NCI-H1417 (cell line): ENCODE measurements around the gene CRABP2.
A peak's percentile ranks its signal among the peaks of the same experiment; 100 is the strongest.

ENCODE experiments used
- DNase-seq, 3 experiments: peaks; one replicate each; lab custom pipeline; 2025; lab: John Stamatoyannopoulos, UW

CRABP2 gene

DNA sequence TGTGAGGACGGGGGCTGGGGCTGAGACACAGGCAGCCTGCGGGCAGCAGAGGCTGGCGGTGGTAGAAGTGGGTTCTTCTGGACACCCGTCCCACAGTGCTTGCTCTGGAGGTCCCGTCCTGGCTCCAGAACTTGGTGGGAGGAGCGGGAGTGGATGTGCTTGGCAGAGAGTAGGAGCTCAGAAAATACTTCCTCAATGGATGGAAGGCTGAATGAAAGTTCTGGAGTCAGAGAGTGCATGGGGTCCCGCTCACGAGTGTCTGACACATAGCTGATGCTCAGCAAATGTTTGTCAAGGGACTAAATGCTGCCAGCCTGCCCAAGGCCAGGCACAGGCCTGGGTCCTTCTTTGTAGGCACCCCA lies 14.7 kb downstream of the CRABP2 start:
- DNase-seq = no peak

- peak in 2 of 3 experiments; percentile 68 to 72 for DNase-seq
Measured at GRCh38 chr1:156689953-156690674, 15.3 kb downstream of the CRABP2 start.

- DNase-seq = peak; percentile 82 to 95 (median 91)
Measured at GRCh38 chr1:156689035-156689952, 16.1 kb downstream of the CRABP2 start.

GRCh38 chr1:156684227-156684782 lies 21.1 kb downstream of the CRABP2 start:
- no peak for DNase-seq

- DNase-seq = no peak
Measured at GRCh38 chr1:156682166-156682890, 23.1 kb downstream of the CRABP2 start.

DNA sequence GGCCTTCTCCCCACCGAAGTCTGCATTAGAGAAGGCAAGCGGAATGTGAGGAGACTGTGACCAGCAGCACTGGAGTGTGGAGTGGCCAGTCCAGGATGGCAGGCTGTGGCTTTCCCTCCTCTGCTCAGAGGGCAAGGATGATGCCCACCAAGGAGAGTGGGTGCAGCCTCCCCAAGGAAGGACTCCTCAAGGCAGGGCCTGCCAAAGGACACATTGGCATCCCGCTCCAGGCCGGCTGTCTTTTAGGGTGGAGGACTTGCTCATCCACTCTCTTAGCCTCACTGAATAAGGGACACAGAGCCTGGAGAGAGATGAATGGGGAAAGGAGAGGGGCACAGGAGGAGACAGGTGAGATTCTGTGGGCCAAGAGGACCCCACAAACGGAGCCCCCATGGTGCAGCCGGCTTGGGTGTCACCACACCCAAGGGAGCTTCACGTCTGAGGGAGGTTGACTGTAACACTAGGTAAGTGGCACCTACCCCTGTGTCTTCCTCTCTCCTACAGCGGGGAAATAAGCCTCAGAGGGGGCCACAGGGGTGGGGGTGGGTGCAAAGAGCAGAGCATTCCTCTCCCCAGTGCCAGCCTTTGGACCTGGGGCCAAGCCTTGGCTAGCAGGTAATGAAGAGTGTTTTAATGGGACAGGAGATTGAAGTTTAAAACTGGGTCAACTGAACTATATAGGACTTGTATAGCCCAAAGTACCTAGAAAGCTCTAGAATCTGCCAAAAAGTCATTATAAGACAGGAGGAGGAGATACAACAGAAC lies 24.0 kb downstream of the CRABP2 start:
- DNase-seq = no peak

DNA sequence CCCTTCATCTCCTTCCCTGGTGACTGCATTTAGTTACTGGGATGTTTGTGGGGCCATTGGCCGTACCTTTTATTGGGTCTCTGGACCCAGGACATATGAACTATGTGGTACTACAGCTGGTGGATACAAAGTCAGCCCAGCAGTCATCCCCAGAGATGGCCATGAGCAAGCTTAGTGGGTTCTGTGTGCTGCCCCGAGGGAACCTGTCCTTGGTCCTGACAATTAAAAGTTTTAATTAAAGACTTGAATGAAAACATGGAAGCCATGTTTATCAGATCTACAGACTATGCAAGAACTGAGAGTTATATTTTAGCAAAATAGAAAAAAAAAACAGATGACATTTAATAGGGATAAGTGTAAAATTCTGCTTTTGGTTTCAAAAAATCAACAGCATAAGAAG lies 25.3 kb downstream of the CRABP2 start:
- no peak for DNase-seq

GRCh38 chr1:156677616-156678596 lies 27.5 kb downstream of the CRABP2 start:
- DNase-seq = peak; percentile 64 to 82 (median 77)

DNA sequence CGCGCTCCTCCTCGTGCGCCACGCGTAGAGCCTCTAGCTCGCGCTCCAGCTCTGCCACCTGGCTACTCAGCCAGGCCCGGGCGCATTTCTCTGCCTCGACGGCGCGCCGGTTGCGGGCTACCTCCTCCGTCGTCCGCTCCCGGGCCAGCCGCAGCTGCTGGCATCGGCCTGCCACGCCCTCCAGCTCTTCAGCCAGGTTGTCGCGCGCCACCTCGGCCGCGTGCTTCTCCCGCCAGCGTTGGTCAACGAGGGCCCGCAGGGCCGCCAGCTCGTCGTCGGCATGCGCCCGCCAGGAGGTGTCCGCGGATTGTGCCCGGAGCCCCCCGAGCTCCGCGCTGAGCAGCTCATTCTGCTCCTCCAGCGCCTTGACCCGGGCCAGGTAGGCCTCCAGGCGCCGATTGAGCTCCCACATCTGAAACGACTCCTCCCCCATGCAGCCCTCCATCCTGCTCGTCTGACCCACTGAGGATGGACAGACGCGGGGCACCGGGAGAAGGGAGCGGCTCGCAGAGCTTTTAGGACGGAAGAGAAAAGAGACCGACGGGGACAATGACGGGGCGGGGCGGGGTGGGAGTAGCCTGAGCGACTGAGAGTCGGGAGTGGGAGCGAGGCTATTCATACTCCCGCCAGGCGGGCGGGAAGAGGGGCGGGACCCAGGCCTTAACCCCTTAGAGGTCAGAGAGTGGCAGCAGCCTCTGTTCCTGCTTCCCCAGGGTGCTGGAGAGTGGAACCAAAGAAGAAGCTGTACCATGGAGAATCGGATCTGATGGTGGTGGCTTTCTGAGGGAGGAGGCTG lies 28.4 kb downstream of the CRABP2 start, which contains the start of gene NES:
NES (minus strand) TSS at position 588 of the 796 bp plus-strand sequence; CDS start at position 445, 143 bp downstream.
- DNase-seq = peak; percentile 65 to 81 (median 76)

DNA sequence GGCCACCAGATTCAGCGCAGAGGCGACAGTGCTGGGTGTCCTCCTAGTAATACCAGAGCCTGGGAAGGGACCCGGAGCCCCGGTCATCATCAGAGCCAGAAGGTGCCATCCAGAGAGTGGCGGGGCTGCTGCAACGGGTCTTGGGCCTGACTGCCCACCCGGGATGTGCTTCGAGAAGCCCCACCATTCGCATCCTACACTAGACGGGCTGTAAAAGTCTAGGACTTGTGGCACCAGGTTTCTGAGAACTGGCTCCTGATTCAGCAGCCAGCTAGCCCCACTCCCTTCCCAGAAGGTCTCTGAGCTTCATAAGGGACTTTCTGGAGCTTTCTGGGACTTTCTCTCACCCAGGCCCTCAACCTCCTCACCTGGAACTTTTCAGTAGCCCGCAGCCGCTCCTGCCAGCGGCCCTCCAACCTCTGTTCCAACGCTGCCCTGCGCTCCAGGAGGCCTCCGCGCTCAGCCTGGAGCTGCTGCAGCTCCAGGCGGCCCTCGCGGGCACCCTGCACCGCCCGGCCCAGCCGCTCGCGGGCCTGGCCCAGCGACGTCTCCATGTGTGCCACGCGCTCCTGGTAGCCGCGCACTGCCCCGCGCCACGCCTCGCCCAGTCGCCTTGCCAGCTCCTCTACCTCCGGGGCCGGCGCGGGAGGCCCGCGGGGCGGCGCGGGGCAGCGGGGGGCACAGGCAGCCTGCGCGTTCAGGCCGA lies 29.1 kb downstream of the CRABP2 start:
- no peak for DNase-seq

DNA sequence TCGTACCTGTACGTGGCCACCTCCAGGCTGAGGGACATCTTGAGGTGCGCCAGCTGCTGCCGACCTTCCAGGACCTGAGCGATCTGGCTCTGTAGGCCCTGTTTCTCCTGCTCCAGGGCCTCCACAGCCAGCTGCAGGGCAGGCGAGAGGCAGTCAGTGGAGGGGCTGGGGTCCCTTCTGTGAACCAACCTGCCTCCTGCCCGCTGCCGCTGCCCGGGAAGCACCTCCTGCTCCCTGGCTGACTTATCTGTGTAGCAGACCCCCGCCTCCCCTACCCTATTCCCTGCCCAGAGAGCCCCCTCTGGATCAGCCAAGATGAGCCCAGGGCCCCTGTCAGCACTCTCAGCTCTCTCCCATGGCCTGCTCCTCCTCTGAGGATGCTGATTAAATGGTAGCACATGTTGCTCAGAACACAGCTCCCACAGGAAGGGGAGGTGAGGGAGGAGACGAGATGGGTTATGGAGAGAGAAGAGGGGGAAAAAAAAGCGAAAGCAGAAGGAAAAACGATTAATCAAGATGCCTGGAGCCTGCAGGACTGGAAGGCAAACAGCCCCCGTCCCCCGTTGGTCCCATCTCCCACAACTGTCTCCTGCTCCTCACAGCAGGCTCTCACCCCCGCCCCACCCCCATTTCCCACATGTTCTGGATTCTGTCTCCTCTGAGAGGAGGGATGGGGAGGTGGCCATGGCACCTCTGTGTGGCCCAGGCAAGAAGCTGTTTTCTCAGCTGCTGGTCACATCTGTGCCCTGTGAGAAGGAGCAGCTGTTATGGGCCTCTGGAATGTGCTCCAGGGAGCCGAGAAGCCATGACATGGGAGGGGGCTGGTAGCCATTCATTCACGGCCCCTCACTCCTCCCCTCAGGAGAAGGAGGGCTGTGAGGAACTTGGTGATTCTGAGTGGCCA lies 29.9 kb downstream of the CRABP2 start:
- DNase-seq = peak in 2 of 3 experiments; percentile 28 to 55

DNA sequence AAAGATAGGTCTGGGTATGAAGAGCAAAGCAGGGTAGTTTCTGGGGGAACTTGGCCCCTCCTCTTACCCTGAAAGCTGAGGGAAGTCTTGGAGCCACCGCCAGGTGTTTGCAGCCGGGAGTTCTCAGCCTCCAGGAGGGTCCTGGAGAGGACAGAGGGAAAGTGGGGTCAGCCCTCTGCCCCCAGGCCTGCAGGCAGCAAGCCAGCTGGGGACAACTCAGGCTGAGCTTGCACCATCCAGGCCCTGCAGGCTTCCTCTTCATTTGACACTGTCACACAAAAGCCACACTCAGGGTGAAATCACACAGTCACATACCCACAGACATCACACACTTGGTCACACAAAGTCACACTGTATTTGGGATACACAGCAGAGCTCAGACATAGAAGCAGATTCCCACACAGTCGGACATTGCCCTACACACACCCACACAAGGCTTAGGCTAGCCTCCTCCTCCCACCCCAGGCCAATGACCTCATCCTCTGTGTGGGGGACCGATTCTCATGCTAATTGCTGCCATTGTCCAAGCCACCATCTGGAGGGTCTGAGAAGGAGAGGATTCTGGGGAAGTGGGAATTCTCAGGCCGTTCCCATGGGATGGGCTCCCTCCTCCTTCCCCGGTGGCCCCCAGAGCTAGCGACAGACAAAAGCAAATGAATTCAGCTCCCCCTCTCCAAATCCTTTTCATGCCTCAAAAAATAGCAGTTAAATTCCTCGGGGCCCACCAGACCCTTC lies 31.8 kb downstream of the CRABP2 start:
- no peak for DNase-seq

DNA sequence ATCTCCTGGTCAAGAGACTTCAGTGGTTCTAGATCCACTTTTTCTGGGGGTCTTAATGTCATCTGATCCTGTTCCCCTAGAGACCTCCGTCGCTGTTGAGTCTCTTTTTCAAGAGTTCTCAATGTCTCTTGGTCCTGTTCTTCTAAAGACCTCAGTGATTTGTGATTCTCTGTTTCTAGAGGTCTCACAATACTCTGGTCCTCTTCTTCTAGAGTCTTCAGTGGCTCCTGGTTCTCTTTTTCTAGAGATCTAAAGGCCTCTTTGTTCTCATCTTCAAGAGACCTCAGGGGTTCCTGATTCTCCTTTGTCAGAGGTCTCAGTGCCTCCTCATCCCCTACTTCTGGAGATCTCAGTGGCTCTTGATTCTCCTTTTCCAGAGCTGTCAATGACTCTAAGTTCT lies 33.6 kb downstream of the CRABP2 start:
- no peak for DNase-seq

DNA sequence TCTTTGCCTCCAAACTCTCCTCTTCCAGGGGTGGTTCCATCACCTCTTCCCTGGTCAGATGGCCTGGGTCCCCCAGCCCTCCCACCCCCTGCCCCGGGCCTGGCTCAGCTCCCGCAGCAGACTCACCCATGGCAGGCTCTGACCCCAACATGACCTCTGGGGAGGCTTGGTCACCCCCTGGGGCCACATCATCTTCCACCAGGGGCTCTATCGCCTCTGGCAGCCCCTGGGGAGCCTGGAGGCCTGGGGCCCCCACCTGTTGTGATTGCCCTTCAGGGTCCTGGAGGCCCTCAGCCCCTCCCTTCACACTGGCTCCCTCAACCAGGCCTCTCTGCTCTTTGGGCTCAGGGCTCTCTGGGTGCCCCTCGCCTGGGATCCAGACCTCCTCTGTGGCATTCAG lies 34.6 kb downstream of the CRABP2 start:
- DNase-seq = no peak

GRCh38 chr1:156670359-156670758 lies 35.0 kb downstream of the CRABP2 start:
- no peak for DNase-seq

GRCh38 chr1:156669794-156670193 lies 35.6 kb downstream of the CRABP2 start:
- no peak for DNase-seq
